ENCODE data around the gene E2F4. TPM values are rescaled to one million over a fixed set of nuclear protein-coding genes. Genes with fewer than 3 reads are reported as not detected.
A peak's percentile ranks its signal among the peaks of the same experiment; 100 is the strongest.

E2F4 gene
- total and polyA plus RNA-seq, 9 of the 15 experiments (the other 6 are each of a cell fraction or from before 2014, with no cell fraction given), result 9.7 to 139 (median 106) TPM

DNA sequence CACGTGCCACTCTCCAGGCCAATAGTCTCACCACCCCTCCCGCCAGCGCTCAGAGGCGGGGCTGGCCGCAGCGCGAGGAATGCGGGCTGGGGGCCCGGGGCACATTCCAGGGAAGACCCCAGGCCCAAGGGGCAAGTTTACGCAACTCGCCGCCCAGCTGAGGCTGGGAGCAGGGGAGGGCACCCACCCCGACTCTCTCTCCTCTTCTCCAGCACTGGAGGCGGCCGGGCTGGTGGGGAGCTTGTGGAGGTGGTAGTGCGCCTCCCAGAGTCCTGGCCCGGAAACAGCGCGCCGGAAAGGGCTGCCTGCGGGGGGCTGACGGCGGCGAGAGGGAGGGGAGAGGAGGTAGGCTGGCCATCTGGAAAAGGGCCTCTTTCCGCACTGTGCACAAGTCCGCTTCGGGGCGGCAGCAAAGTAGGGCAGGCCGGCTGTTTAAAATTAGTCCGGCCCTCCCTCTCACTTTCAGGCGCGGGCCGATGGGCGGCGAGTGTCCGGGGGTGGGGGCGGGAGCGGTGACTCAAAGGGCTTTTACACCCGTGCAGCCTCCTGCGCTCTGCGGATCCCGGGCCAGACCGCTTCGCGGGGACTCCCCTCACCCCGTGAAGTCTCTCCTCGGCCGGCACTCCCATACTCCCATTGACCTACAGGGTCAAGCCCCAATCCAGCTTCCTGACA lies 54.3 kb downstream of the E2F4 start (continued):
- TF ChIP-seq, protein P1, sequence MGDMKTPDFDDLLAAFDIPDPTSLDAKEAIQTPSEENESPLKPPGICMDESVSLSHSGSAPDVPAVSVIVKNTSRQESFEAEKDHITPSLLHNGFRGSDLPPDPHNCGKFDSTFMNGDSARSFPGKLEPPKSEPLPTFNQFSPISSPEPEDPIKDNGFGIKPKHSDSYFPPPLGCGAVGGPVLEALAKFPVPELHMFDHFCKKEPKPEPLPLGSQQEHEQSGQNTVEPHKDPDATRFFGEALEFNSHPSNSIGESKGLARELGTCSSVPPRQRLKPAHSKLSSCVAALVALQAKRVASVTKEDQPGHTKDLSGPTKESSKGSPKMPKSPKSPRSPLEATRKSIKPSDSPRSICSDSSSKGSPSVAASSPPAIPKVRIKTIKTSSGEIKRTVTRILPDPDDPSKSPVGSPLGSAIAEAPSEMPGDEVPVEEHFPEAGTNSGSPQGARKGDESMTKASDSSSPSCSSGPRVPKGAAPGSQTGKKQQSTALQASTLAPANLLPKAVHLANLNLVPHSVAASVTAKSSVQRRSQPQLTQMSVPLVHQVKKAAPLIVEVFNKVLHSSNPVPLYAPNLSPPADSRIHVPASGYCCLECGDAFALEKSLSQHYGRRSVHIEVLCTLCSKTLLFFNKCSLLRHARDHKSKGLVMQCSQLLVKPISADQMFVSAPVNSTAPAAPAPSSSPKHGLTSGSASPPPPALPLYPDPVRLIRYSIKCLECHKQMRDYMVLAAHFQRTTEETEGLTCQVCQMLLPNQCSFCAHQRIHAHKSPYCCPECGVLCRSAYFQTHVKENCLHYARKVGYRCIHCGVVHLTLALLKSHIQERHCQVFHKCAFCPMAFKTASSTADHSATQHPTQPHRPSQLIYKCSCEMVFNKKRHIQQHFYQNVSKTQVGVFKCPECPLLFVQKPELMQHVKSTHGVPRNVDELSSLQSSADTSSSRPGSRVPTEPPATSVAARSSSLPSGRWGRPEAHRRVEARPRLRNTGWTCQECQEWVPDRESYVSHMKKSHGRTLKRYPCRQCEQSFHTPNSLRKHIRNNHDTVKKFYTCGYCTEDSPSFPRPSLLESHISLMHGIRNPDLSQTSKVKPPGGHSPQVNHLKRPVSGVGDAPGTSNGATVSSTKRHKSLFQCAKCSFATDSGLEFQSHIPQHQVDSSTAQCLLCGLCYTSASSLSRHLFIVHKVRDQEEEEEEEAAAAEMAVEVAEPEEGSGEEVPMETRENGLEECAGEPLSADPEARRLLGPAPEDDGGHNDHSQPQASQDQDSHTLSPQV (IDR thresholded peaks at IDR 0.05), result peak; percentile 93
- TF ChIP-seq ZNF282 (CRISPR knock-in tag; IDR thresholded peaks at IDR 0.05) (no peak), HMG20A (CRISPR knock-in tag; conservative IDR thresholded peaks at IDR 0.05) (no peak), ARID3A (IDR thresholded peaks at IDR 0.05; ENCODE audit: borderline replicate concordance, low read depth, low read length) (no peak), CEBPB (tag; IDR thresholded peaks at IDR 0.05) (peak; percentile 79), POLR2AphosphoS5 (IDR thresholded peaks at IDR 0.05; ENCODE audit: control insufficient read depth, insufficient read depth, low read depth, low read length) (no peak), PHF8 (IDR thresholded peaks at IDR 0.05; ENCODE audit: borderline replicate concordance, low read length) (peak; percentile 49; the same call in 1 of the 2 replicates), DPF2 (IDR thresholded peaks at IDR 0.05) (peak; percentile 62; the same call in 1 of the 2 replicates), ETV1 (tag; conservative IDR thresholded peaks at IDR 0.05; ENCODE audit: low read depth) (peak; percentile 80), ZNF668 (CRISPR knock-in tag; IDR thresholded peaks at IDR 0.05) (no peak)
- TF ChIP-seq, protein P2, sequence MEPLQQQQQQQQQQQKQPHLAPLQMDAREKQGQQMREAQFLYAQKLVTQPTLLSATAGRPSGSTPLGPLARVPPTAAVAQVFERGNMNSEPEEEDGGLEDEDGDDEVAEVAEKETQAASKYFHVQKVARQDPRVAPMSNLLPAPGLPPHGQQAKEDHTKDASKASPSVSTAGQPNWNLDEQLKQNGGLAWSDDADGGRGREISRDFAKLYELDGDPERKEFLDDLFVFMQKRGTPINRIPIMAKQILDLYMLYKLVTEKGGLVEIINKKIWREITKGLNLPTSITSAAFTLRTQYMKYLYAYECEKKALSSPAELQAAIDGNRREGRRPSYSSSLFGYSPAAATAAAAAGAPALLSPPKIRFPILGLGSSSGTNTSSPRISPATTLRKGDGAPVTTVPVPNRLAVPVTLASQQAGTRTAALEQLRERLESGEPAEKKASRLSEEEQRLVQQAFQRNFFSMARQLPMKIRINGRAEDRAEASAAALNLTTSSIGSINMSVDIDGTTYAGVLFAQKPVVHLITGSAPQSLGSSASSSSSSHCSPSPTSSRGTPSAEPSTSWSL (CRISPR knock-in tag; IDR thresholded peaks at IDR 0.05; ENCODE audit: borderline replicate concordance), result no peak
- TF ChIP-seq, protein P3, sequence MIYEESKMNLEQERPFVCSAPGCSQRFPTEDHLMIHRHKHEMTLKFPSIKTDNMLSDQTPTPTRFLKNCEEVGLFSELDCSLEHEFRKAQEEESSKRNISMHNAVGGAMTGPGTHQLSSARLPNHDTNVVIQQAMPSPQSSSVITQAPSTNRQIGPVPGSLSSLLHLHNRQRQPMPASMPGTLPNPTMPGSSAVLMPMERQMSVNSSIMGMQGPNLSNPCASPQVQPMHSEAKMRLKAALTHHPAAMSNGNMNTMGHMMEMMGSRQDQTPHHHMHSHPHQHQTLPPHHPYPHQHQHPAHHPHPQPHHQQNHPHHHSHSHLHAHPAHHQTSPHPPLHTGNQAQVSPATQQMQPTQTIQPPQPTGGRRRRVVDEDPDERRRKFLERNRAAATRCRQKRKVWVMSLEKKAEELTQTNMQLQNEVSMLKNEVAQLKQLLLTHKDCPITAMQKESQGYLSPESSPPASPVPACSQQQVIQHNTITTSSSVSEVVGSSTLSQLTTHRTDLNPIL (CRISPR knock-in tag; IDR thresholded peaks at IDR 0.05), result no peak
- TF ChIP-seq, protein P4, sequence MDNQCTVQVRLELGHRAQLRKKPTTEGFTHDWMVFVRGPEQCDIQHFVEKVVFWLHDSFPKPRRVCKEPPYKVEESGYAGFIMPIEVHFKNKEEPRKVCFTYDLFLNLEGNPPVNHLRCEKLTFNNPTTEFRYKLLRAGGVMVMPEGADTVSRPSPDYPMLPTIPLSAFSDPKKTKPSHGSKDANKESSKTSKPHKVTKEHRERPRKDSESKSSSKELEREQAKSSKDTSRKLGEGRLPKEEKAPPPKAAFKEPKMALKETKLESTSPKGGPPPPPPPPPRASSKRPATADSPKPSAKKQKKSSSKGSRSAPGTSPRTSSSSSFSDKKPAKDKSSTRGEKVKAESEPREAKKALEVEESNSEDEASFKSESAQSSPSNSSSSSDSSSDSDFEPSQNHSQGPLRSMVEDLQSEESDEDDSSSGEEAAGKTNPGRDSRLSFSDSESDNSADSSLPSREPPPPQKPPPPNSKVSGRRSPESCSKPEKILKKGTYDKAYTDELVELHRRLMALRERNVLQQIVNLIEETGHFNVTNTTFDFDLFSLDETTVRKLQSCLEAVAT (IDR thresholded peaks at IDR 0.05), result no peak
